Colonic mucosa (tissue), 4 donors: Measurements from ENCODE around the gene PGP. TPM values are rescaled to one million over a fixed set of nuclear protein-coding genes. Genes with fewer than 3 reads are reported as not detected.
"Not testable (repeated sequence)": the region's sequence is repeated elsewhere in the genome, so short reads cannot be mapped to it uniquely, and the experiment has no call there.

Source experiments
- DNase-seq: peaks from one replicate; pipeline ENCODE4 v3.0.0-alpha.2; 2020
- H3K27ac ChIP-seq: fragments of 200-600 bp; one replicate; pipeline ENCODE4 v1.8.0; 2021
- H3K27me3 ChIP-seq: fragments of 200-600 bp; one replicate; pipeline ENCODE4 v1.8.0; 2021
- H3K36me3 ChIP-seq: fragments of 200-600 bp; one replicate; pipeline ENCODE4 v1.8.0; 2021
- H3K4me1 ChIP-seq: fragments of 200-600 bp; one replicate; pipeline ENCODE4 v1.8.0; 2021; ENCODE audit warnings: mild to moderate bottlenecking
- H3K4me3 ChIP-seq: fragments of 200-600 bp; one replicate; pipeline ENCODE4 v1.8.0; 2021
- H3K9ac ChIP-seq, 2 donors: one replicate each; pipeline ENCODE4 v1.7.0; 2013; ENCODE audit warnings: control low read depth in 2 of 2, low read depth in 2 of 2, low read length in 2 of 2
- H3K9me3 ChIP-seq: fragments of 200-600 bp; one replicate; pipeline ENCODE4 v1.8.0; 2021
- intact Hi-C: fragments of 100-400 bp; cut with DNase I; formaldehyde crosslinking; loops from one replicate; pipeline ENCODE4 v1.14.1; 2022
- total RNA-seq, 2 donors: library from RNA; stranded (reverse); fragmentation: NEBNext Ultra II Directional in 1 of 2; extraction: Animal tissue kit (Norgen Biotek cat#: 25700) in 1 of 2; gene quantifications; one replicate each; pipeline ENCODE4 v1.2.1, GENCODE V29; 2021
- TF ChIP-seq, protein P1 (sequence below): fragments of 200-600 bp; IDR thresholded peaks from one replicate; pipeline ENCODE4 v1.8.0; 2022; ENCODE audit warnings: antibody characterized with exemption, mild to moderate bottlenecking
- donor health status: healthy.
- donor health status: DM: no; HTN: no; CAD: no.
- donor health status: DM: no; HTN: no; CAD: no.

PGP gene
- total RNA-seq, 2 donors from 2014 or later: 17.1 to 37.3 TPM

DNA sequence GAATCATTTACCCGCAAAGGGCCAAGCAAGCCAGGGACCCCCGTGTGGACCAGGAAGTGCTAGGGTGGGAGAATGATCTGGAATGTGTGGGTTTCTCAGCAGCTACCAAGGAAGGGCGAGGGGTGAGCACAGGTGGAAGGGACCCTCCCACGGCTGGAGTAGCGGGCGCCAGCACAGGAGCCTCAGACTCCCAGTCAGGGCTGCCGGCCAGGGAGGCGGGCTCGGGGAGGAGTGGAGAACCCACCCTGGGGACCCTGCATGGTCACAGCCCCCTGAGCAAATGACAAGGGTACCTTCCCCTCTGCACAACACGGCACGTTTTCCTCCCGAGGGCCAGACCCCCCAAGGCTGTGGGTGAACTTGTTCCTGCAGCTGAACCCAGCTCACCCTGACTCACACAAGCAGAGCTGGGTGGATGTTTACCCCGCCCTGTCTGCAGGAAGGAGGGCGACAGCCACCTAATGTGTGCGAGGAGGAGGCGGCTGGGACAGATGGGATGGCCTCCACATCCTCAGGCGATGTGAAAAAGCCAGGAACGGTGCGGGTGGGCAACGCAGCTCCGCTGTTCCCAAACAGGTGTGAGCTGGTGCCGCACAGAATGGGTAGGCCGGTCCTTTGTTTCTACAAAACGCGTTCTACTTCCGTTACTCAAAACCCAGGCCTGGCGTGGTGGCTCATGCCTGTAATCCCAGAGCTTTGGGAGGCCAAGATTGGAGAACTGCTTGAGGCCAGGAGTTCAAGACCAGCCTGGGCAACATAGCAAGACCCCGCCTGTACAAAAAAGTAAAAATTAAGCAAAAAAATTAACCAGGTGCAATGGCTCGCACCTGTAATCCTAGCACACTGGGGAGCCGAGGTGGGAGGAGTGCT lies 30.5 kb upstream of the PGP start:
- no peaks in the 10 kb centered on the region for H3K27me3 ChIP-seq
- intact Hi-C loops: no loop called here
- no peak overlapping the region for H3K27ac ChIP-seq
- no peaks in the 10 kb centered on the region for H3K9me3 ChIP-seq
- DNase-seq: no peak
- TF ChIP-seq, protein P1, sequence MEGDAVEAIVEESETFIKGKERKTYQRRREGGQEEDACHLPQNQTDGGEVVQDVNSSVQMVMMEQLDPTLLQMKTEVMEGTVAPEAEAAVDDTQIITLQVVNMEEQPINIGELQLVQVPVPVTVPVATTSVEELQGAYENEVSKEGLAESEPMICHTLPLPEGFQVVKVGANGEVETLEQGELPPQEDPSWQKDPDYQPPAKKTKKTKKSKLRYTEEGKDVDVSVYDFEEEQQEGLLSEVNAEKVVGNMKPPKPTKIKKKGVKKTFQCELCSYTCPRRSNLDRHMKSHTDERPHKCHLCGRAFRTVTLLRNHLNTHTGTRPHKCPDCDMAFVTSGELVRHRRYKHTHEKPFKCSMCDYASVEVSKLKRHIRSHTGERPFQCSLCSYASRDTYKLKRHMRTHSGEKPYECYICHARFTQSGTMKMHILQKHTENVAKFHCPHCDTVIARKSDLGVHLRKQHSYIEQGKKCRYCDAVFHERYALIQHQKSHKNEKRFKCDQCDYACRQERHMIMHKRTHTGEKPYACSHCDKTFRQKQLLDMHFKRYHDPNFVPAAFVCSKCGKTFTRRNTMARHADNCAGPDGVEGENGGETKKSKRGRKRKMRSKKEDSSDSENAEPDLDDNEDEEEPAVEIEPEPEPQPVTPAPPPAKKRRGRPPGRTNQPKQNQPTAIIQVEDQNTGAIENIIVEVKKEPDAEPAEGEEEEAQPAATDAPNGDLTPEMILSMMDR: no peak
- peaks cover 10% of the 10 kb centered on the region for H3K36me3 ChIP-seq
- H3K4me3 ChIP-seq: no peak overlapping the region
- no peak overlapping the region for H3K9ac ChIP-seq
- H3K4me1 ChIP-seq: no peaks in the 10 kb centered on the region

DNA sequence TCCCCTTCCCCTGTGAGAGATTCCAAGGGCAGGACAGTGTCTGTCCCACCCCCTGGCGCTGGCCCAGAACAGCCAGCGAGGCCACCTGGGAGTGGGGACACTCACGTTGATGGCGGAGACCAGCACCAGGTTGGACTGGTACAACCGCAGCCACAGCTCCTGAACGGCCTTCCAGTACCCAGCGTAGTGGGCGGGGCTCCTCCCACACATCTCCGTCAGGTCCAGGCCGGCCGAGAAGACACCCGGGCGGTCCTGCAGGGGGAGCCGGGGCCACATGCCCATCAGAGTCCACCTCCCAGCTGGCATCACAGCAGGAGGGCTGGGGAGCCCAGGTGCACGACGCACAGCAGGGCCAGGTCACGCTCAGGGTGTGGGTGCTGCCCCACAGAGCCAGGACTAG lies 29.7 kb upstream of the PGP start:
- intact Hi-C loops: no loop called here
- Histone ChIP-seq H3K4me3 (no peak overlapping the region), H3K36me3 (peaks cover 10% of the 10 kb centered on the region)

DNA sequence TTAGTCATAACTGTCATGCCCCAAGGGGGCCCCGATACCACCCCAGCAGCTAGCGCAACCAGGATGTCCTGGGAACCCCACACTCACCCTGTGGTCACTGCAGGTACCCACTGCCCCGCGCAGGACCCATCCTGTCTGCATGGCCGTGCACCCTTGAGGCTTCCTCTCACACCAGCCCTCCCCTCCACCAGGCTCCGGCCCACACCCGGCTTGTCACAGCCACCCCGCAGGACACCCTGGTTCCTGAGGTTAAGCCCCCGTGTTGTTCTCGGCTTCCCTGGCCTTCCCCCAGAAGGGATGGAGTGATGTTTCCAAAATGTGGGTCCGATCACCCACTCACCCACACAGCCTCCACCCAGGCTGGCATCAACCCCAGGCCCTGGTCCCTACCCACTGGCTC lies 29.1 kb upstream of the PGP start:
- H3K36me3 ChIP-seq: peaks cover 10% of the 10 kb centered on the region

More for the DNA sequence above, 29.7 kb upstream of the PGP start:
- no peak for DNase-seq
- H3K27ac ChIP-seq: no peak overlapping the region
- H3K4me1 ChIP-seq: no peaks in the 10 kb centered on the region
- TF ChIP-seq, protein P1: no peak
- no peaks in the 10 kb centered on the region for H3K9me3 ChIP-seq
- no peak overlapping the region for H3K9ac ChIP-seq
- no peaks in the 10 kb centered on the region for H3K27me3 ChIP-seq

DNA sequence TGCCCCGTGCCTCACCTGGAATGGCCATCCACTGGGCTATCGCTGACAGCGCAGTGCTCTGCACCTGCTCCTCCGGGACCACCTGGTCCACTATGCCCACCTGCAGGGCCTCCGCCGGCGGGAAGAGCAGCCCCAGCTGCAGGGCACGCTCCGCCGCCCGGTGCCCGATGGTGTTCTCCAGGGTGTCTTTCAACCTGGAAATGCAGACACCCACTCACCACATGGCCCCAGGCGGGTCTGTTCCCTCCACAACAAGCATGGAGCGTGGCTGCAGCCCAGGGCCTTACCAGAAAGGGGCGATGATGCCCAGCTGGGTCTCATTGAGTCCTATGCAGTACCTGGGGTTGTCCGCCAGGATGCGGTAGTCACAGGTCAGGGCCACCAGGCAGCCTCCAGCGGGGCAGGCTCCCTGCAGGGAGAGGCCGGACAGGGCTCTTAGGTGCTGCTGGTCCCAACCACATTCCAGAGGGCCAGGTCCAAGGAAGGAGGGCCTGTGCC lies 28.4 kb upstream of the PGP start:
- Histone ChIP-seq H3K4me1 (no peaks in the 10 kb centered on the region), H3K36me3 (peaks cover 10% of the 10 kb centered on the region), H3K27ac (no peak overlapping the region), H3K9ac (no peak overlapping the region), H3K27me3 (peaks cover 3% of the 10 kb centered on the region), H3K9me3 (no peaks in the 10 kb centered on the region), H3K4me3 (no peak overlapping the region)
- no peak for DNase-seq
- TF ChIP-seq, protein P1: no peak
- intact Hi-C loops: no loop called here

More for the DNA sequence above, 29.1 kb upstream of the PGP start:
- Histone ChIP-seq H3K4me1 (no peaks in the 10 kb centered on the region), H3K9ac (no peak overlapping the region), H3K27ac (no peak overlapping the region), H3K27me3 (no peaks in the 10 kb centered on the region), H3K4me3 (no peak overlapping the region), H3K9me3 (no peaks in the 10 kb centered on the region)
- intact Hi-C loops: no loop called here
- TF ChIP-seq, protein P1: no peak
- DNase-seq: no peak

DNA sequence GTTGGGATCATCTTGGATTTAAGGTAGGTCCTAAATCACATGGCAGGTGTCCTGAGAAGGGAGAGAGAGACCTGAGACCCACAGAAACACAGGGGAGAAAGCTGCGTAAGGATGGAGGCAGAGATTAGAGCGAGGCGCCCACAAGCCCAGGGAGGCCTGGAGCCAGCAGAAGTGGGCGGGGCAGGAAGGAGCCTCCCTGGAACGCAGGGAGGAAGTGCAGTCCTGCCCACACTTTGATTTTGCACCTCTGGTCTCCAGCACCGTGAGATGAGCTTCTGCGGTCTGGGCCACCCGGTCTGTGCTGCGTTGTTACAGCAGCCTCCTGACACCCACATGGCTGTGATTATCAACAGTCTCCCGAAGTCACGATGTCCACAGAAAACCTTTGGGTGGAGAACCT lies 28.0 kb upstream of the PGP start:
- no peak overlapping the region for H3K4me3 ChIP-seq
- intact Hi-C loops: no loop called here
- H3K36me3 ChIP-seq: peaks cover 10% of the 10 kb centered on the region
- H3K9me3 ChIP-seq: no peaks in the 10 kb centered on the region
- H3K27me3 ChIP-seq: peaks cover 8% of the 10 kb centered on the region
- H3K27ac ChIP-seq: no peak overlapping the region
- H3K9ac ChIP-seq: no peak overlapping the region
- no peak for DNase-seq
- TF ChIP-seq, protein P1: no peak
- H3K4me1 ChIP-seq: peaks cover 2% of the 10 kb centered on the region

DNA sequence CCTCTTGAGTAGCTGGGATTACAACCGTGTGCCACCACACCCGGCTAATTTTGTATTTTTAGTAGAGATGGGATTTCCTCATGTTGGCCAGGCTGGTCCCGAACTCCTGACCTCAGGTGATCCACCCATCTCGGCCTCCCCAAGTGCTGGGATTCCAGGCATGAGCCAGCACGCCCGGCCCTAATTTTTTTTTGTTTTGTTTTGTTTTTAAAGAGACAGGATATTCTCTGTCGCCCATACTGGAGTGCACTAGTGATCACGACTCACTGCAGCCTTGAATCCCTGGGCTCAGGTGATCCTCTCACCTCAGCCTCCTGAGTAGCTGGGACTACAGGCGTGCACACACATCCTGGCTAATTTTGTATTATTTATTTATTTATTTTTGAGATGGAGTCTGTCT lies 25.7 kb upstream of the PGP start:
- Histone ChIP-seq H3K4me1 (peaks cover 16% of the 10 kb centered on the region), H3K27me3 (peaks cover 26% of the 10 kb centered on the region), H3K36me3 (peaks cover 10% of the 10 kb centered on the region)
- H3K27ac ChIP-seq, intact Hi-C loops, H3K9ac ChIP-seq, DNase-seq, H3K4me3 ChIP-seq, H3K9me3 ChIP-seq: not testable (repeated sequence)
